HG03025 (cell line): Measurements from ENCODE around the gene SLC7A8.

Experiments used
- ATAC-seq: cut with Tn5 transposase; IDR thresholded peaks from one replicate; pipeline ENCODE4 v1.9.1; 2021; ENCODE audit warnings: mild to moderate bottlenecking, moderate library complexity; ENCODE audit not compliant: unreplicated experiment, low FRiP score

SLC7A8 gene

GRCh38 chr14:23137192-23137812 lies 46.2 kb downstream of the SLC7A8 start:
- no peak for ATAC-seq

- ATAC-seq: no peak
Measured at GRCh38 chr14:23136566-23137133, 46.8 kb downstream of the SLC7A8 start.

DNA sequence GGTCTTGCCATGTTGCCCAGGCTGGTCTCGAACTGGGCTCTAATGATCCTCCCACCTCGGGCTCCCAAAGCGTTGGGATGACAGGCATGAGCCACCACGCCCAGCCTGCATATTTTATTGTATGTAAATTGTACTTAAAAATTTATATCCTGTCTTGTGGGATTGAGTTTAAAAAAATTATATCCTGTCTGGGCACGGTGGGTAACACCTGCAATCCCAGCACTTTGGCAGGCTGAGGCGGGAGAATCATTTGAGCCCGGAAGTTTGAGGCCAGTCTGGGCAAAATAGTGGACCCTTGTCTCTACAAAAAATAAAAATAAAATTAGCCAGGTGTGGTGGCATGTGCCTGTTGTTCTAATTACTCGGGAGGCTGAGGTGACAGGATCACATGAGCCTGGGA lies 50.5 kb downstream of the SLC7A8 start:
- no peak for ATAC-seq

DNA sequence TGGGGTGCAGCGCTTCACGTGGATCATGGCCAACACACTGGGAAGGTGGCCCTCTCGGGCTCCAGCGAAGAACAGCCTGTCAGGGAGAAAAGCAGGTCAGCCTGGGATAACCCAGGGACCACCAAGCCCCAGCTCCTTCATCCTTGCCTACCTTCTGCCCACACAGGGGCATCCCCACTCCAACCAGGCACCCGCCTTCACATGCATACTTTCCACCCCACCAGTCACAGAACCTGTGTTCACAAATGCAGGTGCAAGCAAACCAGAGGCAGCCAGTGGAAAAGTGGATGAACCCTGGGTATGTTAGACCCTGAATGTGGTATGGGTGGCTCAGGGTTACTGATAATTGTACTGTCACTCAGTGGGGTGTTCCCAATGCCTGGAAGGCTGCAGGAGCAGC lies 52.0 kb downstream of the SLC7A8 start:
- no peak for ATAC-seq

GRCh38 chr14:23130871-23131270 lies 52.6 kb downstream of the SLC7A8 start:
- no peak for ATAC-seq

- ATAC-seq: no peak
Measured at GRCh38 chr14:23129759-23130316, 53.6 kb downstream of the SLC7A8 start.

- ATAC-seq: no peak
Measured at GRCh38 chr14:23128969-23129758, 54.3 kb downstream of the SLC7A8 start.

DNA sequence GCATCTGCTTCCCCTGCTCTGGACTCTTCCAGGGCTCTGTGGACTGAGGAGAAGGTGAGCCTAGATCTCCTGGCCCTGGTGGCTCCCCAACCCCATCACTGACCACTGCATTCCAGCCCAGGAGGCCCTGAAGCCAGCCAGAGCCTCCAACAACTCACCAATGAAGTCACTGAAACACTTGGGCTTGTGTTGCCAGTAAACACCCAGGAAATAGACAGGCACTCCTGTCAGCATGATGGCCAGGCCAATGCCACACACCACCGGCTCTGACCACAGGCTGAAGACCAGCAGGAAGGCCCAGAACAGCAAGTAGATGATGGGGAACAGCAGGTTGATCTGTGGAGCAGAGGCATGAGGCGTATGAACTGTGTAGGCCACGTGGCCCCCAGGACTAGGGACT lies 55.6 kb downstream of the SLC7A8 start:
- no peak for ATAC-seq

DNA sequence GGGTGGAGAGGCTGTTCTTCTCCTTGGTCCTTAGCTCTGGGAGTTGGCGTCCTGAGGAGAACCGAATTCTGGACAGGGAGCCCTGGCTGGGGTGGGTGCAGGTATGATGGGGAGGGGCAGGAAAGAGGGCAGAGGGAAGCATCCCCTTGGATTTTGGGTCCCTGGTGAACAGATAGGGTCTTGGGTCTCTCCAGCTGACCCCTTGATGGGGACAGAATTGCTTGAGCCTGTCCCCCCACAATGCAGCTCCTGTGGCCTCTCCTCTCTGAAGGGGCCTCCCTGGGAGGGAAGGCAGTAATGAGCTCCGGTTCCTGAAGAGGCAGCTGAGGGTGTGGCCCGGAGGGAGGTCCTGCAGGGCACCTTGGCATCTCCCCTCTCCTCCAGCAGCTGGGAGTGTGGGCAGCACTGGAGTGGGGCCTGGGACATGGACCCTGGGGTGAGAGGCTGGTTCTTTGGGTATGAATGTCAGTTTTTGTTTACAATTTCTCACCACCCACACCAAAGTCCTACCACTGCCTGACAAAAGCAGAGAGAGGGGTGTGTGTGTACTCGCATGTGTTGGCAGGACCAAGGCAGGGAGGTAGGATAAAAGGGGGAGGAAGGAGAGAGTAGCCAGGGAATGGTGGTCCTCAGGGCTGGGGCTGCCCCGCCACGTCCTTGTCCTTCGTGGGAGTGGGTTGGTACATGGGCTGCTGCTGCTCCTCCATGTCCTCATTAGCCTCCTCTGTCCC lies 56.7 kb downstream of the SLC7A8 start:
- ATAC-seq: no peak

GRCh38 chr14:23125933-23126524 lies 57.4 kb downstream of the SLC7A8 start:
- no peak for ATAC-seq

DNA sequence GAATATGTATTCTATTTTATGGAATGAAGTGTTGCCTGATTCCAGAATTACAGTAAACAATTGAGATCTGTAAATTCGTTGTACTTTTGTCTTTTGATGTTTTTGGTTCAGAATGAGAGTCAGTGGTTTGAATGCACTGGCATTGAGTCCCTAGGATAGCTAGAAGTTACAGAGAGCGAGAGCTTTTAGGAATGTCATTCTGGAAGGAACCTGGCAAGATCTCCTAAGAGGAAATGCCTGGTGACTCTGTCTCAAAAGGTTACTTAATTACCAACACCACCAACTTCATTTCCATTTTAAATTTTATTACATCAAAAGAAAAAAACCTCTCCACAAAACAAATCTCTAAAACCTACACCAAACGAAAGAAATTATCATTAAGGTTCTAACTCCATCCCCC lies 58.4 kb downstream of the SLC7A8 start:
- ATAC-seq: no peak

DNA sequence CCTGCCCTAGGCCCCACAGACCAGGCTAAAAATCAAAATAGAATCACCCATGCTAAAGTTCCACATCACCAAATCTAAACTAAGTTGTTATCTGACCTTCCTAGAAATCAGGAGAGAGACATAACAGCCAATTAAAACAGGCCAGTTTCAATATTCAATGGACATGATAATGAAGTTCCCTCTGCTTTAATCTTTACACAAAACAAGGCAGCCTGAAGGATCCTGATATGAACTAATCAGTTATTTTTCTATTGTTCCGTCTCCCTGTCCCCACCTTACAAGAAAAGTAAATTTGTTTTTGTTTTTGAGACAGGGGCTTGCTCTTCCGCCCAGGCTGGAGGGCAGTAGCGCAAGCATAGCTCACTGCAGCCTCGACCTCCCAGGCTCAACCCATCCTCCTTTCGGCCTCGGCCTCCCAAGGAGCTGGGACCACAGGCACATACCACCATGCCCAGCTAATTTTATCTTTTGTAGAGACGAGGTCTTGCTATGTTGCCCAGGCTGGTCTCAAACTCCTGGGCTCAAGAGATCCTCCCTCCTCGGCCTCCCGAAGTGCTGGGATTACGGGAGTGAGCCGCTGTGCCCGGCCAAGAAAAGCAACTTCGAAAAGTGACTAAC lies 59.0 kb downstream of the SLC7A8 start:
- no peak for ATAC-seq

DNA sequence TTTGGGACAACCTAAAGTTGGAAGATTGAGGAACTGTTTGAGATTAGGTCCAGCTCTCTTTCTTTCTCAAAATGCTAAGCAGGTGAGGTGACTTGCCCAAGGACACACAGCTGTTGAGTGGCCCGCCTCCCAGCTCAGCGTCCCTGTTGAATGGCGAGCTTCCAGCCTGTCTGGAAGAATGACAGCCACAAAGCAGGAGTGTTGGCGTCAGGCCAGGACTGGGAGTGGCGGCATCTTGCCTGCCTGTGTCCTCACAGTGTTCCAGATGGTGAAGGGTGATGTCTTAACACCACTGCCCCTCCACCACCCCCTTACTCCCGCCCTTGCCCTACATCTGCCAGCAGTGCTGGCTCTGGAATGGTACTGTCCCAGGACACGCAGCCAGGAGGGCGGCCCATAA lies 60.0 kb downstream of the SLC7A8 start:
- ATAC-seq: no peak

DNA sequence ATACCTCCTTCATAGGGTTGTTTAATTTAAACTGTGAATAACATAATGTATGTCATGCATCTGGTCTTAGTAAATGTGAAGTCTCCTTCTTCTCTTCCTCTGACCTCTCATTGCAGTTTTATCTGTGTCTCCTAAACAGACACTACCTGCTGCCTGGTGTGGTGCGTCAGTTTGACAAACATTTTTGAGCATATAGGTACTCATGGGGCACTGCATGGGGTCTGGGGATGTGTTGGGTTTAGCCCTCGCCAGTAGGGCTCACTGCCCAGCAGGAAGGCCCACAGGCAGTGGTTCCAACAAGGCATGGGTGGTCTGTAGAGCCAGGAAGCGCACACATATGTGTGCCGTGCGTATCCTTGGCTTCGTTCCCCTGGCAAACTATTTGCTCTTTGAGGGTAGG lies 61.4 kb downstream of the SLC7A8 start:
- no peak for ATAC-seq

GRCh38 chr14:23121361-23121771 lies 62.1 kb downstream of the SLC7A8 start:
- no peak for ATAC-seq

GRCh38 chr14:23120541-23121251 lies 62.8 kb downstream of the SLC7A8 start:
- ATAC-seq: peak; percentile 65

DNA sequence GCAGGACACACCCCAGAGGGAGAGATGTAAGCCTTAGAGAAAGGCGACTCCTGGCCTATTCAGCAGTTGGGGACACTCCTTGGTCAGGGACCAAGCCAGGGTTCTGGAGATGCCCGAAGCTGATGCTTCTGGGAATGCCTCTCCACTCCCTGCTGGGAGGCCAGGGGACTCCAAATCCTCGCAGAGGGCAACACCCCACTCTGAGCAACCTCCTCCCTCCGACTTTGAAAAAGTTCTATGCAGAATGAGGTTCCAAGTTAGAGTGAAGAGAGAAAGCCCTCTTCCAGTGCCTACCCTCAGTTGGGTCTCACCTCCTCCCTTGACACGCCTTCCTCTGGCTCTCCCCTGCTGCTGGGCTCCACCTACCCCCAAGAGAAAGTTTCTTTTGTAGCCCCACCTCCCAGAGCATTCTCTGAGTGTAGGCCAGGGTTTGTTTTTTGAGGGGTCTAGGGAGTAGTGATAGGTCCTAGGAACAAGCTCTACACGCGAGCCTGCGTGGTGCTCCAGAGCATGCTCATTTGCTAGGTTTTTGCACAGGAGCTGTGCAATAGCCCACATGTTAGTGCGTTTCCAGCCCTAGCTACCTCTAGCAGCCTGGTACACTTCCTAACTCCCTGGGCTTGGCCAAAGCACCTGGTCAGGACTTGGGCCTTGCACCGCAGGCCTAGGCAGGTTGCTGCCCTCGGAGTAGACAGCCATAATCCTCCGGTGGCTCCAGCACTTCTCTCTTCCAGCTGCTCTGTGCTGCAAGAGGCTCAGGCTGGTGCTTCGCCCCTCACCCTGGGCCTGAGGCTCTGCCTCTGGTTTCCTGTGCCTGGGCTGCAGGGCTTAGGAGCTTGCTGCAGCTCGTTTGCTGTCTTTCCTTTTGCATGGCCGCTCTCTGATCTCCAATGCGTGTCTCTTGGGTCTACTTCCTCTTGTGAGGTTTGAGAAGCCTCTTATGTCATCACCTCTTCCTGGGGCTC lies 63.8 kb downstream of the SLC7A8 start:
- no peak for ATAC-seq
